H1 (cell line): Measurements from ENCODE around the gene PARD3. TPM values are rescaled to one million over a fixed set of nuclear protein-coding genes. Genes with fewer than 3 reads are reported as not detected.
A peak's percentile ranks its signal among the peaks of the same experiment; 100 is the strongest.

ENCODE experiments used
- CTCF ChIA-PET: fragments of 300-600 bp; sonication (Branson Sonifier 250); formaldehyde crosslinking; loops from one replicate; lab custom pipeline; 2021; ENCODE audit not compliant: partially characterized antibody; lab: Charles Lee
- POLR2A ChIA-PET: fragments of 300-600 bp; sonication (Branson Sonifier 250); formaldehyde crosslinking; loops from one replicate; lab custom pipeline; 2021; ENCODE audit warnings: inconsistent platforms; ENCODE audit not compliant: partially characterized antibody; lab: Charles Lee
- DNase-seq, 2 experiments: peaks; one replicate each; pipeline versions ENCODE4 v3.0.0 to v3.0.0-alpha.2; 2010 to 2022; ENCODE audit warnings: low spot score in 2 of 2, low read depth in 1 of 2, mixed read lengths in 1 of 2
- FAIRE-seq: peaks from 2 replicates; lab custom pipeline; 2011; peaks lifted over from hg19 to GRCh38; lab: Jason Lieb, UNC
- H2AFZ ChIP-seq: 2 replicates; pipeline ENCODE4 v1.8.1; 2012; ENCODE audit warnings: low read length, inconsistent platforms
- H2AK5ac ChIP-seq: 2 replicates; pipeline ENCODE4 v1.6.1; 2013; ENCODE audit warnings: low read depth, low read length
- H2BK120ac ChIP-seq: replicated peaks from 2 replicates; pipeline ENCODE3; 2013; ENCODE audit warnings: low read depth, low read length, inconsistent platforms
- H2BK12ac ChIP-seq: 2 replicates; pipeline ENCODE4 v1.6.1; 2013; ENCODE audit warnings: low read depth, low read length
- H2BK15ac ChIP-seq: 2 replicates; pipeline ENCODE4 v1.6.1; 2013; ENCODE audit warnings: low read length
- H2BK20ac ChIP-seq: 2 replicates; pipeline ENCODE4 v1.6.1; 2013; ENCODE audit warnings: low read length
- H2BK5ac ChIP-seq: 2 replicates; pipeline ENCODE4 v1.6.1; 2013; ENCODE audit warnings: low read depth, low read length
- H3K14ac ChIP-seq: 2 replicates; pipeline ENCODE4 v1.6.1; 2013; ENCODE audit warnings: inconsistent platforms; ENCODE audit not compliant: insufficient read length
- H3K18ac ChIP-seq: 2 replicates; pipeline ENCODE4 v1.6.1; 2013; ENCODE audit warnings: low read length; ENCODE audit errors: extremely low read depth
- H3K23ac ChIP-seq: 2 replicates; pipeline ENCODE4 v1.6.1; 2013; ENCODE audit warnings: inconsistent platforms; ENCODE audit not compliant: insufficient read length
- H3K23me2 ChIP-seq: 2 replicates; pipeline ENCODE4 v1.6.1; 2013; ENCODE audit warnings: low read depth, low read length
- H3K27ac ChIP-seq: 2 replicates; pipeline ENCODE4 v1.6.1; 2011; ENCODE audit warnings: low read depth, low read length, inconsistent platforms
- H3K27me3 ChIP-seq, 4 experiments: replicated peaks in 1 of 4; 1 replicate in 1 of 4; 2 replicates in 3 of 4; pipeline versions ENCODE4 v1.6.1 to v1.8.1; 2011 to 2013; ENCODE audit warnings: low read length in 3 of 4, mild to moderate bottlenecking in 3 of 4, inconsistent platforms in 2 of 4, mixed read lengths in 2 of 4, moderate library complexity in 1 of 4; ENCODE audit not compliant: control insufficient read depth in 3 of 4, insufficient read depth in 3 of 4; ENCODE audit errors: extremely low read depth in 1 of 4
- H3K36me3 ChIP-seq, 4 experiments: 2 replicates each; pipeline versions ENCODE4 v1.6.1 to v1.8.1; 2011 to 2013; ENCODE audit warnings: mild to moderate bottlenecking in 4 of 4, low read length in 3 of 4, moderate library complexity in 2 of 4, control low read depth in 1 of 4, inconsistent platforms in 1 of 4; ENCODE audit not compliant: insufficient read depth in 4 of 4, control insufficient read depth in 2 of 4
- H3K4ac ChIP-seq: replicated peaks from 2 replicates; pipeline ENCODE3; 2013; ENCODE audit warnings: low read length, low read depth, mixed read lengths, inconsistent platforms; ENCODE audit not compliant: insufficient read length
- H3K4me1 ChIP-seq, 4 experiments: replicated peaks in 1 of 4; 1 replicate in 1 of 4; 2 replicates in 3 of 4; pipeline versions ENCODE4 v1.6.1 to v1.8.1; 2011 to 2013; ENCODE audit warnings: low read length in 3 of 4, inconsistent platforms in 2 of 4, mixed read lengths in 1 of 4; ENCODE audit not compliant: insufficient read depth in 4 of 4, control insufficient read depth in 3 of 4
- H3K4me2 ChIP-seq, 2 experiments: 2 replicates each; pipeline versions ENCODE4 v1.6.1 to v1.8.1; 2011 to 2013; ENCODE audit warnings: low read depth in 2 of 2, low read length in 2 of 2, control low read depth in 1 of 2, inconsistent platforms in 1 of 2, mild to moderate bottlenecking in 1 of 2; ENCODE audit not compliant: insufficient read depth in 1 of 2
- H3K4me3 ChIP-seq, 4 experiments: fragments of 200-600, 300-600 bp in 1 of 4; sonication (generic), shearing (Covaris generic), sonication (Bioruptor Twin) in 1 of 4; 2 replicates each; pipeline versions ENCODE4 v1.5.1 to v1.8.1; 2011 to 2016; ENCODE audit warnings: low read length in 4 of 4, low read depth in 3 of 4, control low read depth in 2 of 4, inconsistent platforms in 2 of 4, mild to moderate bottlenecking in 2 of 4, mixed read lengths in 1 of 4, moderate library complexity in 1 of 4; ENCODE audit not compliant: insufficient read depth in 2 of 4; ENCODE audit errors: extremely low read depth in 1 of 4
- H3K56ac ChIP-seq: replicated peaks from 2 replicates; pipeline ENCODE3; 2013; ENCODE audit warnings: low read depth, mild to moderate bottlenecking, mixed read lengths, low read length, inconsistent platforms; ENCODE audit not compliant: insufficient read length
- H3K79me1 ChIP-seq: 2 replicates; pipeline ENCODE4 v1.6.1; 2013; ENCODE audit warnings: low read depth, low read length, control low read depth
- H3K79me2 ChIP-seq, 2 experiments: 2 replicates each; pipeline versions ENCODE4 v1.6.1 to v1.8.1; 2012 to 2013; ENCODE audit warnings: low read length in 2 of 2, mild to moderate bottlenecking in 2 of 2, inconsistent platforms in 1 of 2; ENCODE audit not compliant: insufficient read depth in 2 of 2, control insufficient read depth in 1 of 2
- H3K9ac ChIP-seq, 4 experiments: replicated peaks in 1 of 4; 1 replicate in 1 of 4; 2 replicates in 3 of 4; pipeline versions ENCODE4 v1.6.1 to v1.8.1; 2011 to 2013; ENCODE audit warnings: low read depth in 3 of 4, low read length in 3 of 4, control low read depth in 2 of 4, mild to moderate bottlenecking in 2 of 4, moderate library complexity in 2 of 4, inconsistent platforms in 1 of 4; ENCODE audit errors: extremely low read depth in 1 of 4
- H3K9me3 ChIP-seq, 2 experiments: 2 replicates each; pipeline versions ENCODE4 v1.6.1 to v1.8.1; 2012 to 2013; ENCODE audit warnings: mild to moderate bottlenecking in 2 of 2, moderate library complexity in 2 of 2, control low read depth in 1 of 2, inconsistent platforms in 1 of 2, low read depth in 1 of 2, low read length in 1 of 2, mixed read lengths in 1 of 2; ENCODE audit not compliant: insufficient read depth in 2 of 2
- H4K20me1 ChIP-seq, 2 experiments: replicated peaks in 1 of 2; 2 replicates each; pipeline versions ENCODE3 to v1.8.1; 2011 to 2013; ENCODE audit warnings: inconsistent platforms in 2 of 2, low read length in 2 of 2, mild to moderate bottlenecking in 1 of 2; ENCODE audit not compliant: insufficient read depth in 2 of 2, control insufficient read depth in 1 of 2
- H4K5ac ChIP-seq: 2 replicates; pipeline ENCODE4 v1.6.1; 2013; ENCODE audit warnings: low read length, low read depth, mixed read lengths, inconsistent platforms; ENCODE audit not compliant: insufficient read length
- H4K8ac ChIP-seq: 2 replicates; pipeline ENCODE4 v1.8.0; 2013; ENCODE audit warnings: mild to moderate bottlenecking, moderate library complexity, low read length, inconsistent platforms; ENCODE audit not compliant: insufficient read depth; ENCODE audit errors: extremely low read depth
- H4K91ac ChIP-seq: replicated peaks from 2 replicates; pipeline ENCODE3; 2013; ENCODE audit warnings: low read length, mixed read lengths, inconsistent platforms; ENCODE audit not compliant: insufficient read length
- ATF2 ChIP-seq: IDR thresholded peaks from 2 replicates; pipeline ENCODE4 v1.6.1; 2012; ENCODE audit warnings: low read length, inconsistent platforms
- BCL11A ChIP-seq, 2 experiments: IDR thresholded peaks; one replicate each; pipeline ENCODE4 v1.6.1; 2011; ENCODE audit warnings: low read depth in 2 of 2, low read length in 2 of 2, mild to moderate bottlenecking in 2 of 2
- CBX5 ChIP-seq: fragments of 300-800, 300-1000 bp; sonication (generic); IDR thresholded peaks from 2 replicates; pipeline ENCODE4 v1.7.1; 2016; ENCODE audit warnings: antibody characterized with exemption, low read length, low read depth
- CHD2 ChIP-seq: IDR thresholded peaks from 2 replicates; pipeline ENCODE4 v1.6.1; 2012; ENCODE audit warnings: low read length, improper control_type of control experiment
- KDM1A ChIP-seq: fragments of 200-600, 300-600 bp; sonication (generic); IDR thresholded peaks from 2 replicates; pipeline ENCODE4 v1.7.1; 2016; ENCODE audit warnings: mild to moderate bottlenecking, low read length, borderline replicate concordance
- KDM4A ChIP-seq: IDR thresholded peaks from one replicate; pipeline ENCODE4 v1.7.1; 2012; ENCODE audit warnings: low read depth, mild to moderate bottlenecking, moderate library complexity, low read length, inconsistent platforms; ENCODE audit not compliant: severe bottlenecking
- POLR2AphosphoS5 ChIP-seq: IDR thresholded peaks from 2 replicates; pipeline ENCODE4 v1.6.1; 2011; ENCODE audit warnings: low read depth, low read length
- SAP30 ChIP-seq: fragments of 300-600 bp; sonication (generic); IDR thresholded peaks from 2 replicates; pipeline ENCODE4 v1.7.1; 2012; ENCODE audit warnings: low read length, moderate library complexity, mild to moderate bottlenecking, inconsistent platforms; ENCODE audit not compliant: insufficient read depth, insufficient replicate concordance
- SP1 ChIP-seq: IDR thresholded peaks from 2 replicates; pipeline ENCODE4 v1.6.1; 2011; ENCODE audit warnings: low read depth, low read length
- TAF1 ChIP-seq: IDR thresholded peaks from 2 replicates; pipeline ENCODE4 v1.6.1; 2011; ENCODE audit warnings: mild to moderate bottlenecking, low read depth, low read length
- ZNF274 ChIP-seq: IDR thresholded peaks from 2 replicates; pipeline ENCODE4 v1.7.0; 2012; ENCODE audit warnings: low read length, borderline replicate concordance; ENCODE audit errors: extremely low read depth
- WGBS, 2 experiments: shearing (Covaris generic) in 1 of 2; methylation state at CpG; one replicate each; pipeline versions ENCODE4 v1.1.6 to v1.1.7; 2013 to 2015; ENCODE audit warnings: low lambda C conversion rate in 2 of 2, mixed read lengths in 2 of 2, inconsistent platforms in 1 of 2, low coverage in 1 of 2, missing lambda C conversion rate in 1 of 2; ENCODE audit not compliant: insufficient replicate concordance in 2 of 2, insufficient coverage in 1 of 2, insufficient read length in 1 of 2; ENCODE audit errors: extremely low coverage in 1 of 2, missing lambda C conversion rate in 1 of 2; 5-methylcytosine and 5-hydroxymethylcytosine counted together
- polyA plus RNA-seq, 7 experiments: library from polyadenylated mRNA; depleted of rRNA in 3 of 7; stranded (reverse) in 5 of 7; unstranded in 2 of 7; fragments of >200 nt in 5 of 7; fragments of 200-250 nt in 2 of 7; gene quantifications; 1 replicate in 5 of 7; 2 replicates in 1 of 7; 4 replicates in 1 of 7; pipeline versions ENCODE4 v1.2.1 to v1.2.3, GENCODE V29; 2011 to 2013; ENCODE audit warnings: missing spikeins in 2 of 7, mixed read lengths in 2 of 7
- total RNA-seq: library from RNA; stranded (reverse); fragmentation: NEBNext Ultra II Directional; extraction: Animal tissue kit (Norgen Biotek cat#: 25700); gene quantifications from 2 replicates; pipeline ENCODE4 v1.2.1, GENCODE V29; 2021

Gene PARD3
- total and polyA plus RNA-seq, 2 of the 8 experiments (the other 6 are each of a cell fraction or from before 2014, with no cell fraction given), result 19.7 to 49.1 TPM

GRCh38 chr10:34739915-34740314 is 75.2 kb downstream of the PARD3 start:
- Histone ChIP-seq H3K23ac (no peak overlapping the region), H2AFZ (no peak overlapping the region), H3K23me2 (0 out of 2 replicates have a peak, but pooled peaks cover 2% of the 10 kb centered on the region), H3K36me3 (no peaks in the 10 kb centered on the region; a peak in 1 of 8 replicates), H4K5ac (no peak overlapping the region), H3K4ac (no peak overlapping the region), H3K9ac (no peak overlapping the region), H3K4me2 (peak overlapping the region; percentile 65 to 67), H3K27me3 (no peaks in the 10 kb centered on the region), H3K56ac (no peak overlapping the region), H4K20me1 (peaks cover 4 to 10% of the 10 kb centered on the region in 2 experiments), H2BK20ac (0 out of 2 replicates have a peak overlapping the region, but pooled peaks have one; percentile 34), H3K9me3 (no peaks in the 10 kb centered on the region), H2BK15ac (no peak overlapping the region), H3K27ac (peak overlapping the region; percentile 9; the same call in 1 of the 2 replicates), H4K91ac (no peak overlapping the region), H3K18ac (0 out of 2 replicates have a peak overlapping the region, but pooled peaks have one; percentile 29), H4K8ac (no peak overlapping the region), H3K14ac (no peak overlapping the region), H3K4me3 (peak overlapping the region in 3 of 4 experiments; percentile 22 to 46 (median 27); a peak in 6 of 8 replicates), H2BK12ac (no peak overlapping the region), H3K4me1 (peaks cover 16 to 26% (median 19%) of the 10 kb centered on the region in 4 experiments), H2AK5ac (no peak overlapping the region), H2BK5ac (peak overlapping the region; percentile 27; the same call in 1 of the 2 replicates), H3K79me2 (peaks cover 3 to 87% of the 10 kb centered on the region in 2 experiments), H3K79me1 (peaks cover 14% of the 10 kb centered on the region), H2BK120ac (no peak overlapping the region)
- FAIRE-seq (peak; percentile 98), DNase-seq (peak; percentile 58 to 64)
- ChIA-PET CTCF (interaction anchor here (0.6 to 3.1 kb wide), 7 partner anchors 9 to 511 kb away, joined by 3 to 20 read pairs (median 3); no protein-coding TSS in a partner anchor), POLR2A (interaction anchor here (0.6 to 1.5 kb wide), 4 partner anchors 13 to 410 kb away, joined by 3 to 5 read pairs (median 4); no protein-coding TSS in a partner anchor)
- WGBS, 2 experiments, result 7% methylated on average over 9 of the region's 9 CpGs; no CpG with 5 or more reads in 1 of the 2 experiments
- TF ChIP-seq CHD2 (no peak), SAP30 (no peak), CBX5 (no peak), ZNF274 (no peak), POLR2AphosphoS5 (no peak), BCL11A (IDR thresholded peaks at IDR 0.05; ENCODE audit: low read depth in 2 of 2, low read length in 2 of 2) (no peak), TAF1 (peak; percentile 56; the same call in 1 of the 2 replicates), KDM1A (no peak), ATF2 (no peak), KDM4A (no peak), SP1 (0 out of 2 replicates have a peak, but pooled peaks have one; percentile 51)
